GM18511 (cell line): ENCODE data around the gene AEBP2.
"Not testable (repeated sequence)": the region's sequence is repeated elsewhere in the genome, so short reads cannot be mapped to it uniquely, and the experiment has no call there.

Experiments
- ATAC-seq: cut with Tn5 transposase; IDR thresholded peaks from one replicate; pipeline ENCODE4 v1.9.1; 2021; ENCODE audit warnings: mild to moderate bottlenecking, moderate library complexity; ENCODE audit not compliant: unreplicated experiment

AEBP2 gene

DNA sequence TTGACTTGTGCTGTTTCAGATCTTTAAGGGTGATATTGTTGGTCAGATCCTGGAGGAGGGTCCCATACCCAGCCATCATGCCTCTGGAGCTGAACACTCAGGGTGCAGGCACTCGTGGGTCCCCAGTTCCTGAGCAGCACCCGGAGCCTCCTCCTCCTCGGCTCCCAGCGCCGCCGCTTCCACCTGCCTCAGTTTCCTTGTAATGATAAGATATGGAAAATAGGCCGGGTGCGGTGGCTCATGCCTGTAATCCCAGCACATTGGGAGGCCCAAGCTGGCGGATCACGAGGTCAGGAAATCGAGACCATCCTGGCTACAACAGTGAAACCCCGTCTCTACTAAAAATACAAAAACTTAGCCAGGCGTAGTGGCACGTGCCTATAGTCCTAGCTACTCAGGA, 20.2 kb upstream of the AEBP2 start:
- no peak for ATAC-seq

DNA sequence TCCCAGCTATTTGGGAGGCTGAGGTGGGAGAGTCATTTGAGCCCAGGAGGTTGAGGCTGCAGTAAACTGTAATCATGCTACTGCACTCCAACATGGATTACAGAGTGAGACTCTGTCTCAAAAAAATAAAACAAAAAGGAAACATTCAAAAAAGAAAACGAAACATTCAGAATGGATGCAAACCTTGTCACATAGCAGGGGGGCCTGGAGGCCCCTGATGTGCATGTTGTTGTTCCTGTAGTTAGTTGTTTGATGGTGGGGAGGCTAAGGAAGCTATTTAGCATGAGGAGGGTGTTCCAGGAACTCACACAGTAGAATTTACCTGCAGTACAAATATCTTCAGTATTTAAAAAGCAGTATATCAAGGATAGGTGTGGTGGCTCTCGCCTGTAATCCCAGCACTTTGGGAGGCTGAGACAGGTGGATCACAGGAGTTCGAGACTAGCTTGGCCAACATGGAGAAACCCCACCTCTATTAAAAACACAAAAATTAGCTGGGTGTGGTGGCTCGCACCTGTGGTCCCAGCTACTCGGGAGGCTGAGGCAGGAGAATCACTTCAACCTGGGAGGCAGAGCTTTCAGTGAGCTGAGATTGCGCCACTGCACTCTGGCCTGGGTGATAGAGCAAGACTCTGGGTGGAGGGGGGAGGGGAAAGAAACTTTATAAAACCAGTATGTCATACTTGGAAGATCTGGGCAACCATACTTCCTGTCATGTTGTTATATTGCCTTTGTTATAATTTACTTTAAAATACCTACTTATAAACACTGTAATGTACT, 17.6 kb upstream of the AEBP2 start:
- no peak for ATAC-seq

DNA sequence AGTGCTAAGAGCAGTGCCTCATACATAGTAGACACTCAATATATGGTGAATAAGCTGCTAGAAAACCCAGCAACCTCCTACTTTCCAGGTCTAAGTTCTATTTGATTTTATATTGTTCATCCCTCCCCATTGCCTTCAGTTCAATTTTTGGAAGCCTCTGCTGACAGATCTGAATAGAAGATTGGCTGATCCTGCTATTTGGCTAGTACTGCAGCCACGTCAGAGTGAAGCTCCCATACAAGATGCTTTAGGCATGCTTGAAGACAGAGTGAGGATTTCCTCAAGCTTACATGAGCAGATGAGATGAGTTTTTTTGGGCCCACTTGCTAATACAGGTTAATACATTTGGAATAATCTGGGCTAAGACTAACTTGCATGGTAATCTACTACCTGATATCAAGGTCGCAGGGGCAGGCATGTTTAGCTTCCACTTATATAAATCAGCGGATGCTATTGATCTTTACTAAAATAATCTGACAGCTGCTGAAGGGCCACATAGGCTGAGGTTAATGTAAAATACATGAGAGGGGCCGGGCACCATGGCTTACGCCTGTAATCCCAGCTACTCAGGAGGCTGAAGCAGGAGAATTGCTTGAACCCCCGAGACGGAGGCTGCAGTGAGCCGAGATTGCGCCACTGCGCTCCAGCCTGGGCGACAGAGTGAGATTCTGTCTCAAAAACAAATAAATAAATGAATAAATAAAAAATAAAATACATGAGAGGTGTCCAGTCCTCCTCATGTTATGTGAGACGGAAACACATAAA, 15.9 kb upstream of the AEBP2 start:
- ATAC-seq = no peak

DNA sequence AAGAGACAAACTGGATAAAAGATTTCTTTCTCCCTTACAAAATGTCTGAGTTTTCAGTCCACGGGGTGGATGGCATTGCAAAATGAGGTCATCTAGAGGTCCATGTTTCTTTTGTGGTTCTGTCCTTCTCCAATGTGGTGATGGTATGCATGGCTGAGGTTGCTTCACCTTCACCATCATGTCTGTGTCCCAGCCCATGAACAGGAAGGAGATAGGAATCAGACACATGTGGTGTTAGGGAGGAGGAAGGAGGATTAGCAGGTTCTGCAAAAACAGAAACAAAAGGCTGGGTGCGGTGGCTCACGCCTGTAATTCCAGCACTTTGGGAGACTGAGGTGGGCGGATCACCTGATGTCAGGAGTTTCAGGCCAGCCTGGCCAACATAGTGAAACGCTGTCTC, 11.0 kb upstream of the AEBP2 start:
- ATAC-seq = no peak

DNA sequence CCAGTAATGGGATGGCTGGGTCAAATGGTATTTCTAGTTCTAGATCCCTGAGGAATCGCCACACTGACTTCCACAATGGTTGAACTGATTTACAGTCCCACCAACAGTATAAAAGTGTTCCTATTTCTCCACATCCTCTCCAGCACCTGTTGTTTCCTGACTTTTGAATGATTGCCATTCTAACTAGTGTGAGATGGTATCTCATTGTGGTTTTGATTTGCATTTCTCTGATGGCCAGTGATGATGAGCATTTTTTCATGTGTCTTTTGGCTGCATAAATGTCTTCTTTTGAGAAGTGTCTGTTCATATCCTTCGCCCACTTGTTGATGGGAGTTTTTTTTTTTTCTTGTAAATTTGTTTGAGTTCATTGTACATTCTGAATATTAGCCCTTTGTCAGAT, 9.8 kb upstream of the AEBP2 start:
- ATAC-seq = not testable (repeated sequence)

DNA sequence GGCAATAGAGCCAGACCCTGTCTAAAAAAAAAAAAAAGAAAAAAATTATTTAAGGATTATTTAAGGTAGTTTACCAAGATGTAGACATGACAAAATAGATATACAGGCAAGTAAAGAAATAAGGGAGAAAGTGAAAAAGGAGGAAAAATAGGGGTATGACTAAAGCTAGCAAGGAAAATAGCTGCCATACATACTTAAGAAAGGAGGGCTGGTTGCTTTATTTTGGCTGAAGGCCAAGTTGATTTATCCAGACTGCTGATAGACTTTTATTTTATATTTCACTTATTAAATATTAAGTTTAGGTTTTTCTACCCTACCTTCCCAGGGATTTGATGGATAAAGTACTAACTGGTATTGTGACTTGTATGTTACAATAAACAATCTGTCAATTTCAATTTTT, 8.3 kb upstream of the AEBP2 start:
- ATAC-seq = no peak

DNA sequence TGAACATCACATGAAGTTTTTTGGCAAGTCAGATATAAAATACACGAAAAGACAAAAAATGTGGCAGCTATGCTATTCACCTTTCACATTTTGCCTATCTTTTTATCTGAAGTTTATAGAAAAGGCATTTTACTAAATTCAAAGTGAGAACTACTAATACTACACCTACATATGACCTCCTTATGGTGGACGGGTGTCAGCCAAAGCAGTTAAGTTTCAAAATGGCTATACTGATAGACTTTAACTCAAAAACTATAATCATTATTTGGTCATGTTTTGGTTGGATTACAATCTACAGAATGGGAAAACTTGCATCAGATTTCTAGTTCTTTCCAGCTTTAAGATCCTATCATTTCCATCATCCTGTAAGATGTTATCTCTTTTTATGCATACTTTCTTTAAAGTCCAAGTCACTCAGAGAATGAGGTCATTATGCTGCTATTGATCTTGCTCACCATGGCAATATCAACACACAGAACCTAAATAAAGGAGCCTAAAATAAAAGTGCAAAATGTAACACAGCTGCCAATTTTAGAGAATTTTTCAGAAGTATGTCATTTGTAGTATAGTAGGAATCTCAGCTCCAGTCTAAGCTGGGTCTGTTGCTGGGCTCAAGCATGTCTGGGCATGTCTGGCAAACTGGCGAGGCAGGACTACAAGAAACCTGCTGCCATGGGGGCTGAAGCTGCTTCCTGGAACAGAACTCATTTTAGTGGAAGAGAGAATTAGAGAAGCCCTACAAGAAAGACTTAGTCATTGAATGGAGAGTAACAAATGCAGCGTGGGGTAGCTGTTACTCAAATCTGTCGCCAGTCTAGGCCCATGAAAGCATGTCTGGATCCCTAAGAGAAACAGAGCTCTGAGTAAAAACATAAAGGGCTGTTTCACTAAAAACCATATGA, 7.6 kb upstream of the AEBP2 start:
- ATAC-seq = peak; percentile 68

DNA sequence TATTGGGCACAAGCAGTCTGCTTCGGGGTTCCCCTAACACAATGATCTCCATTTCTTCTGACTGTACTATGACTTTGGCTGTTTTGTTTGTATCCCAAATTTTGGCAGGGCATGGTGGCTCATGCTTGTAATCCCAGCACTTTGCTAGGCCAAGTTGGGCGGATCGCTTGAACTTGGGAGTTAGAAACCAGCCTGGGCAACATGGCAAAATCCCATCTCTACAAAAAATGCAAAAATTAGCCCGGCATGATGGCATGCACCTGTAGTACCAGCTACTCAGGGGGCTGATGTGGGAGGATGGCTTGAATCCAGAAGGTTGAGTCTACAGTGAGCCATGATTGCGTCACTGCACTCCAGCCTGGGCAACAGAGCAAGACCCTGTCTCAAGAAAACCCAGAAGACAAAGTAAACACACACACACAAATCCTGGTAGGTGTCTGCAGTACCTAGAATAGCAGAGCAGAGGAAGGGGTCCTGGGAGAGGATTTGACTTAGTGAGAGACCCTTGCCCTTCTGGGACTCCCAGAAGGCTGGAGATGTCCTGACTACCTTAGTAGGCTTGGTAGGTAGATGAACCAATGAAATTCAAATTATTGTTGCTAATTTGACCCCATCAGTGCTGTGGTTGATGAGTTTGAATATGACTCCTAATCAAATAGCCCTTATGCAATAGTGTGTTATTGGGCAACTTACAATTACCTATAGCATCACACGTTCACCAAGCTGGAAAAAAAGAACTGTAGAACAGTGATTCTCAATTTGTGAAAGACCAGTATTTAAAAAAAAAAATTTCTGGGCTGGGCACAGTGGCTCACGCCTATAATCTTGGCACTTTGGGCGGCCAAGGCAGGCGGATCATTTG, 6.8 kb upstream of the AEBP2 start:
- no peak for ATAC-seq

DNA sequence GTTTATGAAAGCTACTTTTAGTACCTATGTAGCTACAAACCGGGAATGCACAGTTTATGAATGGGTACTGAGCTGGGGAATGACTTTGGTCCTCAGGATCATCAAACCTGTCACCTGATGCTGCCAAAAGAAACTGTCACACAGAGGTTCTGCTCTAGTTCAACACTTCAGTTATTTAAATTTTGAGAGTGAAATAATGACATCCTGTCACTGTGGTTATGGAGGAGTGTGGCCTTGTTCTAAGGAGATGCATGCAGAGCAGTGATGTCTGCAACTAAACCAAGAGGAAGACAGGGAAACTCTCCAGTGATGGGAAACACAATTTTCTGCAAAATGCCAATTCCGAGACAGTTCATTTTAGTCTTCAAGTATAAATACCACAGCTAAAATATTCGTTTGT, 4.8 kb upstream of the AEBP2 start:
- peak; percentile 24 for ATAC-seq

DNA sequence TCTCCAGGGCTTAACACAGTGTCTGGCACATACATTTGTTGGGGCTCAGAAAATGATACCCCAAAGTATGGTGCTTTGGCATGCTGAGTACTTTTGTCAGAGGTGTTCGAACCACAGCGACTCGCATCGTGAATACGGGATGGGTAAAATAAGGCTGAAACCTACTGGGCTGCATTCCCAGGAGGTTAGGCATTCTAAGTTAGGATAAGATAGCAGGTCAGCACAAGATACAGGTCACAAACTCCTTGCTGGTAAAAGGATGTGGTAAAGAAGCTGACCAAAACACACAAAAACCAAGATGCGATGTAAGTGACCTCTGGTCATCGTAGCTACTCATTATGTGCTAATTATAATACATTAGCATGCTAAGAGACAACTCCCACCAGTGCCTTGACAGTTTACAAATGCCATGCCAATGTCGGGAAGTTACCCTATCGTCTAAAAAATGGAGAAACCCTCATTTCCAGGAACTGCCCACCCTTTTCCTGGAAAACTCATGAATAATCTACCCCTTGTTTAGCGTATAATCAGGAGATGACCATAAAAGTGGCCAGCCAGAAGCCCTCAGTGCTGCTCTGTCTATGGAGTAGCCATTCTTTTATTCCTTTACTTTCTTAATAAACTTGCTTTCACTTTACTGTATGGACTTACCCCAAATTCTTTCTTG, 3.3 kb upstream of the AEBP2 start:
- ATAC-seq = no peak

DNA sequence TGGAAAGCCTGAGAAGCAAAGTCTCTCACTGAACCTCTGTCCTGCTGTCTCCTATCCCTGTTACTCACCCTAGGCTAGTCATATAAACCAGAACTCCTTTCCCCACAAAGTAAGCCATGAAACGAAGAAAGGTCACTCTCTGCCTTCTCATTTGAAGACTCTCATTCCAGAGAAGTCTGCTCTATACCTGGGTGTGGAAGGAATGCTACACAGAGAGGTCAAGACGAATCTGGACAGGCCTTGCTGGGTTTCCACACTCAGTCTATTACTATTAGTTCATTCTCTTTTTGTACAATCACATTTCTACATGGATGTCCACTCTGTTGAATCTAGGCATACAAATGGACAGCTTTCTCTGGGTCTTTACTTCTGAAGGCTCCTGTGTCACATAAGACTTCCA, 2.4 kb upstream of the AEBP2 start:
- ATAC-seq = no peak

DNA sequence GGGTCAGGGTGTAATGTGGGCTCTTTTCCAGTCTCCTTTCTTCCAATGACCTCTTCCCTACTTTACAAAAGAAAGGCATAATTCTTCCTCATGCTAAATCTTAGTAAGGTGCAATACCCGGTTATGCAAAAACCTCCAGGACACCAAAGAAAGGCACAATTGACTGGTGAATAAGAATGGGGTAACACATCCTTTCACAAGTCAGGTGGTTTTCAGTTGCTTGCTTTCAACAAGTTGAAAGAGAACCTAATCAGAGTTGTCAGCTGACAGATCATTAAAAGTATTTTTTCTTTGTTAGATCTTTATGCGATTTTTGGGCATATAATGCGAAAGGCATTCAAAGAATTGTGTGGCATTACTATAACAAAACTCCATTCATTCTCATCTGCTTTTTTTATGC, 1.3 kb upstream of the AEBP2 start:
- ATAC-seq = no peak

DNA sequence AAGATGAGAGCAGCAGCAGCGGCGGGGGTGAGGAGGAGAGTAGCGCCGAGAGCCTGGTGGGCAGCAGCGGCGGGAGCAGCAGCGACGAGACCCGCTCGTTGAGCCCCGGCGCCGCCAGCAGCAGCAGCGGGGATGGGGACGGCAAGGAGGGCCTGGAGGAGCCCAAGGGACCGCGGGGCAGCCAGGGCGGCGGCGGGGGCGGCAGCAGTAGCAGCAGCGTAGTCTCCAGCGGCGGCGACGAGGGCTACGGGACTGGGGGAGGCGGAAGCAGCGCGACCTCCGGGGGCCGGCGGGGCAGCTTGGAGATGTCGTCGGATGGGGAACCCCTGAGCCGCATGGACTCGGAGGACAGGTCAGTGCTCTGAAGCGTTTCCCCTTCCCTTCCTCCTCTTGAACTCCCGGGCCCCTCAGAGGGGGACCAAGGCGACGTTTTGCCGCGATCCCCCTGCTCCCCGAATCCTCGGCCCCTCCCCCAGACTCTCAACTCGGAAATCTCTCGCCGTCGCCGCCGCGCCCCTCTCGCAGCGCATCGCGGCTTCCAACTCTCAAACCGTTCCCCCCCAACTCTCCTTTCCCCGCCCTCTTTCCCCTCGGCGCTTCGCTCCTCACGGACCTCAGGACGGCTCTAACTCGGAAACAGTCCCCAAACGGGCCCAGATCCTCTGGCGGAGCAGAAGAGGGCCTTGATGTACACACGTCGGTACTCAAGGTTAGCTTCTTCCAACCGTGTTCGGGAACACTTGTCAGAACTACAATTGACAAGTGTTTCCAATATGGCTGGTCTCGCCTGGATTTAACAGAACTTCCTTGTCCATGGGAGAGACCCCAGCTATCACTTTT, 947 bp downstream of the AEBP2 start:
- ATAC-seq = peak; percentile 46

DNA sequence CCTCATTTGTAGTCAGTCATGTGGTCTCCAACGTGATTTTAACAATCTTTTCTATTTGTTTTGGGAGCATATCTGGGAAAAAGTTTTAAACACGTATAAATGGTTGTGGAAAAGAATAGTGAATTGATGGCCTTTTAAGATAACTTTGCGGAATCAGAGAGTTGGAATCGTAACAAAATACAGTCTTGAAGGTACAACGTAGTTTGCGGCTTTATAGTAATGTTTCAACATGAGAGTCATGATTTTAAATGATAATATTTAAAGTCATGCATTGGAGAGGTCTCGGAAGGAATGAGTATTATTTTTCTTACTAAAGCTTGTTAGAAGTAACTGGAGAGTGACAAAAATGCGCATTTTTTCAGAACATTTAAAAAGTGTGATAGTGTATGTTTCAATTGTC, 1.6 kb downstream of the AEBP2 start:
- ATAC-seq = no peak

DNA sequence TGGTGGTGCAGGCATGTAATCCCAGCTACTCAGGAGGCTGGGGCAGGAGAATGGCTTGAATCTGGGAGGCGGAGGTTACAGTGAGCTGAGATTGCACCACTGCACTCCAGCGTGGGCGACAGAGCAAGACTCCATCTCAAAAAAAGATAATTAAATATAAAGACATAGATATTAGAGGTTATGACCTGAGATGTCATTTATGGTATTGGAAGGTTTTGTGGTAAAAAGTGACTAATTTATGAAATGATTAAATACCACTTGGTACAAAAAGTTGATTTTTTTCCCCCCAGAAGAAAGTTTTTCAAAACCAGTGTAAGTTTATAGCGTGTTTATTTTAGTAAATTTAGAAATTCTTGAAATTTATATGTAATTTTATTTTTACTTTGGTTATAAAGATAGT, 4.3 kb downstream of the AEBP2 start:
- ATAC-seq = no peak

DNA sequence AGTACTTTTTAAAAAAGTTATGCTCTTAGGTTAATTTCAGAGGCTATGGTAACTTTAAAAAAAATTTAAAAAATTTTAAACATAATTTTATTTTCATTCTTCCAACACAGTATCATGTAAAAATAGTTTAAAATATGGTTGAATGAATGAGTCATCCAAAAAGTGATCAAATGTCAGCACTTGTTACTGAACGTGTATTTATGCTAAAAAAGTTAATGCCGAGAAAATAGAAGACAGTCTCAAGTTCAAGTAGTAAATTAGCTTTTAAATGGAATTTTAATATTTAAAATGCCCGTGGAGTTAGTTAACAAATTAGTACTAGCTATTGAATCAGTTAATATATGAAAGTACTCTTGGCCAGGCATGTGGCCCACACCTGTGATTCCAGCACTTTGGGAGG, 4.8 kb downstream of the AEBP2 start:
- ATAC-seq = no peak

DNA sequence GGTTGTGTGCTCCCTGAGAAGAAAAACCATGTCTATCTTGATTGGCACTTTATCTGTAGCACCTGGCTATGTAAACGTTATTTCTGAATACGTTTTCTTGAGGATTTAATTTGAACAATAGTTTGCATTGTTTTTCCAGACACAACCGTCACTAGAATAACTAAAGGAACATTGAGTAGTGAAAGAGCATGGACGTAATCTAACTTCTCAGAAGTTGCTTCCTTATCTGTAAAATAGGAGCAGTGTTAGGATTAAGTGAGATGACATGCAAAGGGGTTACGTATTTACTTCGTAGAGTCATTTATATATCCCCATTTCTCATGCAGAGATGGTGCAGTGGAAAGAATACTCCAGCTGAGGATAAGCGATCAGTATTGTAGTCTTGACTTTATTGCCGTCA, 8.1 kb downstream of the AEBP2 start:
- no peak for ATAC-seq

DNA sequence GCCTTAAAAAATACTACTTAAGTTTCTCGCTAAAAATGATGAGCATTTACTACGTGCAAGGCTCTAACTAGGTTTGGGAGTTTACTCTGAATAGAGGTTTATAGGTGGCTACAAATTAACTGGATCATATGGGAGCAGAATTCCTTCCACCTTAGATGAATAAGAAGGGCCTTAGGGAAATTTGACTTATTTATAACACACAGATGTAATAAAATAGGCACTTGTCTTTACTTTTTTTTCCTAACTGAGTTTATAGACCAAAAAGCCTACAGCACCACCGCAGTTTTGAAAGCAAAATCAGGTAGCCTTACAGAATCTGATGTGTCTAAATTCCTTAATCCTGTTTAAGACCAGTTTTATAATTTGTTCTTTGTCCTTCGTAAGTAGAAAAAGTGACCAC, 10.5 kb downstream of the AEBP2 start:
- no peak for ATAC-seq

DNA sequence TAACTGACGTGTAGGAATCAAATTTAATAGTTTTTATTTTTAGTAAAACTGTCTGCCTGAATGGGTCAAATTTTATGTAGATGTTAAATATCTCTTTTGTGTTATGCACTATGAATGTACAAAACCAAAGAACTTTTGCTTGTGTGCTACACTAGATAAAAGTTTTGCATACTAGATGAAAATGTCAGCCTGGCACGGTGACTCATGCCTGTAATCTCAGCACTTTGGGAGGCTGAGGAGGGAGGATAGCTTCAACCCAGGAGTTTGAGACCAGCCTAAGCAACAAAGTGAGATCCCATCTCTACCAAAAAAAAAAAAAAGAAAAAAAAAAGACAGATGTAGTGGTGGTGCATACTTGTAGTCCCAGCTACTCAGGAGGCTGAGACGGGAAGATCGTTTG, 11.1 kb downstream of the AEBP2 start:
- ATAC-seq = no peak
